Measurements from ENCODE around the gene IL1A.

IL1A gene

DNA sequence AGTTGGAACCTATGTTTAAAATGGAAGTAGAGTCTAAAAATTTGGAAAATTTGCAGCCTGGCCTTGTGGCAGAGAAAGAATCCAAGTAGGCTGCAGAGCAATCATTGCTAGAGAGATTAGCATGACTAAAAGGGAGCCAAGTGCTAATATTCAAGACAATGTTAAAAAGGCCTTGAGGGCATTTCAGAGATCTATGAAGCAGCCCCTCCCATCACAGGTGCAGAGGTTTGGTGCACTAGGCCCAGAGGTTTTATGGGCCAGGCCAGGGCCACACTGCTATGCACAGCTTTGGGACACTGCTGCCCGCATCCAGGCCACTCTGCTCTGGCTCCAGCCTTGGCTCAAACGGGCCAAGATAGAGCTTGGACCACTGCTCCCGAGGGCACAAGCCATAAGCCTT is 6.7 kb upstream of the IL1A start:
- DNase-seq: no peak

DNA sequence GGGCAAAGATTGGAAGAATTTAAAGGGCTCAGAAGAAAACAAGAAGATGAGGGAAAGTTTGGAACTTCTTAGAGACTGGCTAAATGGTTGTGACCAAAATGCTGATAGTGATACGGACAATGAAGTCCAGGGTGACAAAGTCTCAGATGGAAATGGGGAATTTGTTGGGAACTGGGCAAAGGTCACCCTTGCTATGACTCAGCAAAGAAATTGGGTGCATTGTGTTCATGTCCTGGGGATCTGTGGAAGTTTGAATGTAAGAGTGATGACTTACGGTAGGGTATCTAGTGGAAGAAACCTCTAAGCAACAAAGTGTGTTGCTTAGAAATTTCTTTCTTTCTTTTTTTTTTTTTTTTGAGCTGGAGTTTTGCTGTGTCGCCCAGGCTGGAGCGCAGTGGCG is 6.0 kb upstream of the IL1A start:
- DNase-seq: no peak

DNA sequence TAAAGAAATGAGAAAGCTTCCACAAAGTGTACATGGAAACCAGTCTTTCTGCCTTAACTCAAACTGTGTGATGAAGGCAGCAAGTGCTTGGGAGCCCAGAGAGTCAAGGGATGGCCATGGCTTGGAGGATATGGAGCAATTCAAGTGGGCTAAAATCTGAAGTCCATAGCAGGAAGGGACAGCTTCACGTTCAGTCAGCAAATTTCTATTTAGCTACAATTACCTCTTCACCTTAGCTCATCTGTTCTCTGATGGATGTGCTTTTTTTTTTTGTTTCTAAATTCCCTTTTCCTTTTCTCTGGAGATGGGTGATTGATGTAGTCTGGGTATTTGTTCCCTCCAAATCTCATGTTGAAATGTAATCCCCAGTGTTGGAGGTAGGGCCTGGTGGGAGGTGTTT is 4.9 kb upstream of the IL1A start:
- DNase-seq: no peak

DNA sequence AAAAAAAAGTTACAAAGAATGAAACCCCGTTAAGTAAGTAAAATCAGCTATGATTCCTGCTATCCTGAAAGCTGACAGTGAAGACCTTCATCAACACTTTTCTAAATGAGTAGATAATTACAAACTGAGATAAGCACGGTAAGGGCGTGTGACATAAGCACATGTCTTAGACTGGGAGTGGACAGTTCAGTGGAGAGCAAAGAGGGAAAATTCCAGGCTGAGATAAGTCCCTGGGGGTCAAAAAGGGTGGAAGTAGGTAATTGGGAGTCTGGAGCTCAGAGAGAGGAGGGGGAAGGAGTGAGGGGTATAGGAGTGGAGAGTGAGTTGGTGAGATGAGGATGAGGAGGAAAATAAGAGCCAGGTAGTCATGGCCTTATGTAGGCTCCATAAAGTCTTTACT is 4.4 kb upstream of the IL1A start:
- DNase-seq: no peak

DNA sequence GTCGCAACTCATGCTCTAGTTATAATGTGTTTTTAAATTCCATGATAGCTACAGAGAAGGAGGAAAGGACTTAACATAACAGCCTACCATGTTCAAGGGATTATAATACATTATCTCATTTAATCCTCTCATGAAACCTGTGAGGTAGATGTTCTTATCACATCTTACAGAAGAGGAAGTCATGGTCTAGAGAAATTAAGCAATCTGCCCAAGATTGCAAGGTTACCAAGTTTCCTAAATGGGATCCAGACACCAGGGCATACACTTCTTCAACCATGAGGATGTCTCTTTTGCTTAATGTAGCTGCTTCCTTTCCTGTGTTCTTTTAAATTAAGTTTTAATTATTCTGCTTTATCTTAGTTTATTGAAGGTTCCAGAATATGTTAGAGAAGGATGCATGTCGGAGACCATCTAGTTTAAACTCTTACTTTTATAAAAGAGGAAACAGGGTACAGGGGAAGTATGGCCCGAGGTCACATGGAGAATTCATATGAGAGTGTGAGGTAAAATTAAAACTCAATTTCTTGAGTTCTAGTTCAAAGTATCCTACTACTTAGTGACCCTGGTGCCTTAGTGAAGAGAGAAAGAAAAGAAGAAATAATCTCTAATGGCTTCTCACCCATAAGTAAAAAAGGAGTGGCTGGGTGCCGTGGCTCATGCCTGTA is 3.6 kb upstream of the IL1A start:
- DNase-seq: peak; percentile 76 to 80

DNA sequence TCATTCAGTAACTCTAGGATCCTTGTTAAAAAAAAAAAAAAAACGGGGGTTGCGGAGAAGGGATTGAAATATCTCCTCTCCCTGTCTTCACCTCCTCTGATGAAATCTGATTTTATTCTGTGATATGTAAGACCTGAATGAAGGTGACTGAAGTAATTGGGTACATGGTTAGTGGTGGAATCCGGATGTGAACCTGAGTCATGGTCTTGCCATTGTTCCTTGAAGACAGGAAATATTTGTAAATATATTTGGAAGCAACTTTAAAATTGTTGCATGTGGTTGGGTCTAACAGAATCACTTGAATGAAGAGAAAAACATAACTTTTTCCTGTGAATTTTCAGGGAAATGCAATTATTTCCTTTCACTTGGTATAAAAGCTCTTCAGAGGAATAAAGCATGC is 3.0 kb upstream of the IL1A start:
- no peak for DNase-seq

DNA sequence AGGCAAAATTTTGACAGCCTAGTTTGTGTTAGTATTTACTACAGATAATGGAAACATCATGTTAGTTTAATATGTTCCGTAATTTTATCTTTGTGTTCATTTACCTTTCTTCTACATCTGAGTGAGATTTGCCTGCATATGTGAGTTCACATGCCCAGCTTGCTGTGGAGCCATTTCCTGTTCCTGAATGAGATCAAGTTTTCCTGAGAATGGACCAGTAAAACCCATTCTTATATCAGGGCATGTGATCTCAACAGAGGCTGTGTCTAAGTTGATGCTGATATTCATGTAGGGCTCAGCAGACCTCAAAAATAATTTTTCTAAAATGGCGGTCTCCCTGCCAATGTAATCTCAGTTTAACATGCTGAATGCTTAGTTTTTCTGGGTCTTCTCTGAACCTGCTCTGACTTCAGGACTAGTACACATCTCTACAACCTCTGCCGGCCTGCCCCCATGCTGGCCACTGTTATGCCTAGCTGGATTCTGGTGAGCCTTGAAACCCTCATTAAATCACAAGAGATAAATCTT is 1.0 kb downstream of the IL1A start:
- DNase-seq: no peak

DNA sequence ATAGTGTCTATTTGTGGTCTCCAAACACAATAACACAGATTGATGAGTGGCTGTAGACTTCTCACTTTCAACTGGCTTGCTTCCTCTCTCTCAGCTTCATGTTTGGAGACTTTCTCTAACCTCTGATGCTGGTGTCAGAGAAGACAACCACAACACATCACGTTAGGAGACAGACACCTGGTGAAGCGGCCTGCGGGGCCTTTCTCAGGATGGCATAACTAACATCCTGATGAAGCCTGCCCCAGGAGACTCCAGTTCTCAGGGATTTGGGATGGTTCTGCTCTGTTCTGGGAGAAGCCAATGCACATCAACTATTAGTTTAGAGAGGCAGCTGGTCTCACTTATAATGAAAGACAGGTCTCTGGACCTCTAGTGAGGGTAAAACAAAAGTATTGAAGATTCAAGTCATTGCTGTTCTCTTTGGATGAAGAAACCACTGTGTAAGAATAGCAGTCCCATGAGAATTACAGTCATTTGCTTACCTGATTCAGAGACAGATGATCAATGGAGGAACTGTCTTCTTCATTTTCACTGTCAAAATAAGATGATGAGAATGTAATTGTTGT is 2.0 kb downstream of the IL1A start:
- no peak for DNase-seq

DNA sequence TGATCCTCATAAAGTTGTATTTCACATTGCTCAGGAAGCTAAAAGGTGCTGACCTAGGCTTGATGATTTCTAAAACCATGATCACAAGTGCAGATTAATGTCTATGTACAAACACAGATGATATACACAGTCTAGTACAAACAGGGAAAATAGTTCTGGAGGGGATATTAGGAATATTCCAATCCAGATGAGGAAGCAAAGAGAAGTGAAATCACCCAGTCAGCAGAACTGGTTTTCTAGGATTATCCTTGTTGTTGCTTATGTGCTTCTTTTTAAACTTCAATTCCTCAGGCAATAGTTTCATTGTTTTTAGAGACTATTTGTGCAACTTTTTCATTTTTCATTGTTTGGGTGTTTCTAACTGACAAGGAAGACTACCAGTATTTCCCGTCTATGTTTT is 4.7 kb downstream of the IL1A start:
- no peak for DNase-seq

DNA sequence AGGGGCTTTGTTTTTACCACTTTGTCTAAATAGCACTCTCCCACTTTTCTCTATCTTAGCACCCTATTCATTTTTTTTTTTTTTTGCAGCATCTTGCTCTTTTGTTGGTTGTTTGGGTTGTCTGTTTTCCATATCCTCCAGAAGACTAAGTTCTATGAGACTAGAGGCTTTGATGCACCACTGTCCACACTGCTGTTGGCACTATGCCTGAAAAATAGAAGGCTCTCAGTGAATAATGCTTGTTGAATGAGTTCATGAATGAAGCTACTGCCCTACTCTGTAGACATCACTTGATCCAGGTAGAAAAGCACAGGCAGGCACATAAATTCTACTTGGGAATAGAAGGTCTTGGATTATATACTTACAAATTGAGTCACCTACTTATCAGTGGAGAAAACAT is 7.3 kb downstream of the IL1A start:
- no peak for DNase-seq

DNA sequence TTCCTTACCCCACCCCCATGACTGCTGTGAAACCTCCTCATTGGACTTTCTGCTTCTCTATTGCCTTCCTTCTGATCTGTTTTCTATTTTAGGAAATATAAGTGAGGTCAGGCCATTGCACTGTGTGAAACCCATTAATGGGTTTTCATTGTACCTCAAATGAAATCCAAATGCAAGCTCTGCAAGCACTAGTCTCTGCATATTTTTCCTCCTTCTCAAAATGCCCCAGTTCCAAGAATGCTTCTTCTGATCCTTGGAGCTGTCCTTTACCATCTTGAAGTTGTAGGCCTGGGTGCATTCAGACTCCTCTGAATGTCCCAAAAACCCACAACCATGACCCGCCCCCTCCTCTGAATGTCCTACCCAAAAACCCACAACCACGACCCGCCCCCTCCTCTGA is 8.2 kb downstream of the IL1A start:
- no peak for DNase-seq

DNA sequence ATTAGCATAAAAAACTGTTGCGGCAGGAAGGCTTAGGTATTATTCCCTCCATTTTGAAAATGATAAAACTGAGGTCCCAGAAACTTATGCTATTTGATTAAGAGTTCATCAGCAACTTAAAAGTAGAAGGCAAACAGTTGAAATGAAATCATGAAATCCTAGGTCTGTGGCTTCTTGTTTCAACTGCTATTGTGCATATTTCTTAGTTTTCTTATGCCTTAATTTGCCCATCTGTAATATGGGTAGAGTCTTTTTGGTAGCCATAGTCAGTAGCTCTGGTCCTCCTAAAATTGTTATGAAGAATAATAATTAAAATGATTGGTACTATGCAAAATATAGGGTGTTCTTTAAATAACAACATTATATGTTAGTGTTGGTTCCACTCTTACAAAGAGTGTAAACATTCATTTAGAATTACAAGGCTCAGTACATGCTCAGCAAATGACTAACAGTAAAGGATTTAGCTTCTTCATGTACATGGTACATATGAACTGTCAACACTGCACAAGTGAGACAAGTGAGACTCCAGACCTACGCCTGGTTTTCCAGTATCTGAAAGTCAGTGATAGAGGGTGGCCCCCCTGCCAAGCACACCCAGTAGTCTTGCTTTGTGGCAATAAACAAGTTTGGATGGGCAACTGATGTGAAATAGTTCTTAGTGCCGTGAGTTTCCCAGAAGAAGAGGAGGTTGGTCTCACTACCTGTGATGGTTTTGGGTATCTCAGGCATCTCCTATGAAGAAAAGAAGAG is 9.6 kb downstream of the IL1A start:
- DNase-seq: no peak

DNA sequence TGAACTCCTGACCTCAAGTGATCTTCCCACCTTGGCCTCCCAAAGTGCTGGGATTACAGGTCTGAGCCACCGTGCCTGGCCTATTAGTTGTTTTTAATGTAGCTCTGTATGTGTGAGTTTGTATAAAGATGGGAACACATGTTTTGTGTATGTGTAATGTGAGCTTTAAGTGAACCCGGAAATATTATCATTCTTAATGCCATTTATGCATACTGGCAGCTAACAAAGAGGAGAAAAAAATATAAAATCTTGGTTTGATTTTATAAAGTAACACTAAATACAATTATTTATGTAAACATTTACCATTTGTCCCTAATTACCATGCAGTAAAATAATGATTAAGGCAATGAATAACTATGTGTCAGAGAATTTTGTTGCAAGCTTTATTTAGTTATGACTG is 10.7 kb downstream of the IL1A start:
- no peak for DNase-seq

DNA sequence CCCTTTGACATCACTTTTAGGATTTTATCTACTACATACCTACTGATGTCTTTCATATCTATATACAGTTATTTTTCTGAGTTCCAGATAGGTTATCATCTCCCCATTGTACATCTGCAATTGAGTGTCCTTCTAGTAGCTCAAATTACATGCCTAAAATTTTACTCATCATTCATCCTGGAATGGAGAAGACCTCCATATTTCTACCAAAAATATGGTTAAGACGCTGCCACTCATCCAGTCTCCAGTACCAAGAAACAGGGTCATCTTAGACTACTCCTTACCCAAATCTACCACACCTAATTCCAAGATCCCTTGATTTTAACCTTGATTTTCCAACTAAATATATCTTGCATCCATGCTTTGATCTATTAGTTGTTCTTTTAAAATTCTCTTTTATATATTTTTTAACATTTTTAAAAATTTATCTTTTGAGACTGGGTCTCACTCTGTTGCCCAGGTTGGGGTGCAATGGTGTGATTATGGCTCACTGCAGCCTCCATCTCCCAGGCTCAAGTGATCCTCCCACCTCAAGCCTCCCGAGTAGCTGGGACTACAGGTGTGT is 11.3 kb downstream of the IL1A start:
- DNase-seq: no peak

DNA sequence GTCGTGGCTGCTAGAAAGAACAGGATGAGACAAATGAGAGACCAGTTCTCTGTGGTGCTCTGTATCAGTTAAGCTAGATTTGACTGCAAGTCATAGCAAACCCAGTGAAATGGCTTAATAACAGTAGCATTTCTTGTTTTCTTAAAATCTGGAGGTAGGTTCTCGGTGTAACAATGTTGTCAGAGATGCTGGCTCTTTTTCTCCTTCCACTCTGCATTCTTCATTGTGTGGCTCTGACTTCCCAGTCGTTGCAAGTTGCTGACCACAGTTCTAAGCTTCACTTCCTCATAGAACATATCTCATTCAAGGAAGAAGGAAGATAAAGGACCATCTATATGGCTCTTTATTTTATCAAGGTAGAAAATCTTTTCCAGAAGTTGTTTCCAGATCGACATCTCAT is 12.0 kb downstream of the IL1A start:
- peak; percentile 46 to 51 for DNase-seq

DNA sequence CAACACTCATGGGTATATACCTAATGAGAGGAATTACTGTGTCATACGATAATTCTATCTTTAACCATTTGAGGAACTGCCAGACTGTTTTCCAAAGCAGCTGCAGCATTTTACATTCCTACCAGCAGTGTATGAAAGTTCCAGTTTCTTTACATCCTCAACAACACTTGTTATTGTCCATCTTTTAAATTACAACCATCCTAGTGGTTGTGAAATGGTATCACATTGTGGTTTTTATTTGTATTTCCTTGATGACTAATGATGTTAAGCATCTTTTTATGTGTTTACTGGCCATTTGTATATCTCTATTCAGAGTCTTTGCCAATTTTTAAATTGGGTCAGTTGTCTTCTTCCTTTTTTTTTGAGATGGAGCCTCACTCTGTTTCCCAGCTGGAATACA is 15.9 kb downstream of the IL1A start:
- DNase-seq: no peak

DNA sequence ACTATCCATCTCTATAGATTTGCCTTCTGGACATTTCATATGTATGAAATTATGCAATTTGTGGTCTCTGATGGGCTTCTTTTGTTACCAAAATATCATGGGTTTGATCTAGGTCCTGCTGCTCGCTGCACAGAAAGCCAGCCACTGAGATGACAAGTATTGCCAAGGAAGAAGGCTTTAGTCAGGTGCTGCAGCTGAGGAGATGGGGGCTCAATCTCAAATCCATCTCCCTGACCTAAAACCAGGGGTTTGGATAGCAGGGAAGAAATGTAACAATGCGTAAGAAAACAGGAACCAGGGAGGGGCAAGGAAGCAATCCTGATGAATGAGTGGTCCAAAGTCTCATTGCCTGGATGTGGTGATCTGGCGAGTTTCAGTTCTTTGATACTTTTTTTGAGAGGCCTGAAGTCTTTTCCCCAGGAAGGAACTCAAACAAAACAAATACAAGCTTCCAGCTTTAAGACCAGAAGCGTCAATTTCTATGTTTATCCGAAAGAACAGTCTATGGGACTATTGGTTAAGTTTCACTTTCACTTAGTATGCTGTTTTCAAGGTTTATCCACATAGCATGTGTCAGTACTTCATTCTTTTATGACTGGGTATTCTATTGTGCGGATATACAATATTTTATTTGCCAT is 16.5 kb downstream of the IL1A start:
- DNase-seq: no peak

DNA sequence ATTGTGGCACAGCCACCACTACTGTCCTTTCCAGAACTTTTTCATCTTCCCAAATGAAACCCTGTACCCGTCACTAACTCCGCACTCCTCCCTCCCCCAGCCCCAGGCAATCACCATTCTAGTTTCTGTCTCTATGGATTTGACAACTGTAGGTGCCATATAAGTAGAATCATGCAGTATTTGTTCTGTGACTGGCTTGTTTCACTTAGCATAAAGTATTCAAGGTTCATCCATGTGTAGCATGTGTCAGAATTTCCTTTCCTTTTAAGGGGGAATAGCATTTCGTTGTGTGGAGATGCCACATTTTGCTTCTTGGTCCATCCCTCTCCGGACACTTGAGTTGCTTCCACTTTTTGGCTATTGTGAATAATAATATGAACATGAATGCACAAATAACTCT is 19.0 kb downstream of the IL1A start:
- DNase-seq: peak in 1 of 2 experiments; percentile 37

DNA sequence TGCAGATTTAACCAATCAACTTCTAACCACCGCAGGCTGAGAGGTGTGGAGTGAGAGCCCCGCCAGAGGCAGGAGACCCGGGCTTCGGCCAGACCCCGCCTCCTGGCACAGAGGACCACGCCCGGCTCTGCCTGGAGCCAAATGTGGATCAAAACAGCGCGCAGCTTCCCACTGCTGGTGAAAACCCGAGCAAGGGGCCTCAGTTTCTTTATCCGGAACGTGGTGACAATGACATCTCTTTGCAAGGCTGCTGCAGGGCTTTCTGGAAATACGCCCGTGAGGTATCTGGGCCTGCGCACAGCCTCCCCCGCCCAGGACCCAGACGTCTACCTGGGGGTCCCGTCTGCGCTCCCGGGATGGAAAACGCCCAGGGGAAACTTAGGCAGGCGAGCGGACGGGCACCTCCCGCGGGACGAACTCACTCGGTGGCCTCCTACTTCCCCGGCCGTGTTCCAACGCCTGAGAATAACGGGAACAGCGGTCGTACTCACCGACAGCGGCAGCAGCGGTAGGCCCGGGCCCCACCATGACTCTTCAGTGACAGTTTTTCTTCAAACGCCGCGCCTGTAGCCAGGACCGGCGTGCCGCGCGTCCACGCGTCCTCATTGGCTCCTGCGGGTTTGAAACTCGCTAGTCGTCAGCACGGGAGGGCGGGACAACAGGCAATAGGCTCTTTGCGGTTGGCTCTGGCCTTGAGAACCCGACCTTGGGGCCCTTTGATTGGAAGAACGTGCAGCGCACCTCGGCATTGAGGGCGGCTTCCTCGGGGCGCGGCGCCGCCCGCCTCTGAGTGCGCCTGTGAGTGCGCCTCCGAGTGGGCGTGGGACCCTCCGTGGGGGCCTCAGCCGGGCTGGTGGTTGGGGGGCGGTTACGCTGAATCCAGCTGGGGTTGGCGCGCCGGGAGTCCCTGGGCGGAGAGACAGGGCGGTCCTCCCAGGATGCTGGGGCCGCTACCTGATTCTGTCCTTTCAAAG is 19.9 kb downstream of the IL1A start, which contains the start of gene CKAP2L:
CKAP2L (minus strand) TSS at position 539 of the 974 bp plus-strand sequence; CDS start at position 528, 11 bp downstream.
- DNase-seq: peak; percentile 97 to 98

DNA sequence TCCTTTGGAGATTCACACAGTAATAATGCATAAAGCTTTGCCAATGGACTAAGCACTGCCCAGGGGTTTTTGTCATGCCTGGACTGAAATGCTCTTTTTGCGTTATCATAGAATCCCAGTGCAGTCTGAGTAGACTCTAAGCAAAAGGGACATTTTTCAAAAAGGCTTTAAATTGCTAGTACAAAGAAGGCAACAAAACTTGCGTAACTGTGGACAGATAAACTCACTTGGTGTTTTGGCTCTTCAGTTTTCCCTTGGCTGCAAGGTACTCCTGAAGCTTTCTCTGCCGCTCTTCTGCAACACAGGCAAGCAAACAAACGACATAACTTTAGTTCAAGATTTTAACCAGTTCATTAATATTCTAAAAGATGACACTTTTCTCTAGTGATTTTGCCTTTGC is 22.0 kb downstream of the IL1A start:
- no peak for DNase-seq

DNA sequence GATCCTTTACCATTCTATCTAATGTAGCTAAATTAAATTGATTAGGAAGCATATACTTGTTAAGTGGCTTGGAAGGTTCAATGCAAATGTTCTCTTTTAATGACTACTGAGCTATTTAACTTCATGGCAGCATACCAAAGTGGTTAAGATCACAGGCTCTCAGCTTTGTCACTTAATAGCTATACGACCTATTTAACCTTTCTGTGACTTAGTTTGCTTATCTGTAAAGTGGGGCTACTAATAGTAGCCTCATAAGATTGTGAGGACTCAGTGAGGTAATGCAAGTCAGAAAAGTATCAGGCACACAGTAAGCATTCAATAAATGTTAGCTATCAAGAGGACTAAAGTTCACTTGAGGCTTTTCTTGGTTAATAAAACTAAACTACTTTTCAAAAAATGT is 24.1 kb downstream of the IL1A start:
- DNase-seq: no peak

DNA sequence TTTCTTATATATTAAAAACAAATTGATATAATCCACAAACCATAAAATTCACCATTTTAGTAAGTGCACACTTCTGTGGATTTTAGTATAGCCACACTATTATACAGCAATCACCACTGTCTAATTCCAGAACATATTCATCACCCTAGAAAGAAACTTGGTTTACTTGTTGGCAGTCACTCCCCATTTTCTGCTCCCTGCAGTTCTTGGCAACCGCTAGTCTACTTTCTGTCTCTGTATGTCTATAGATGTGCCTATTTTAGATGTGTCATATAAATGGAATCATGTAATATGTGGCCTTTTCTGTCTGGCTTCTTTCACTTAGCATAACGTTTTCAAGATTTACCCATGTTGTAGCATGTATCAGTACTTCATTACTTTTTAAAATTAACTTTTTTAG is 25.6 kb downstream of the IL1A start:
- no peak for DNase-seq

Data from Kasumi-1 (cell line).